NB4 (cell line): ENCODE measurements around the gene FRAS1.

Source experiments
- MYC ChIP-seq: IDR thresholded peaks from 2 replicates; pipeline ENCODE4 v1.6.1; 2011; ENCODE audit warnings: low read depth, low read length
- POLR2A ChIP-seq: IDR thresholded peaks from 2 replicates; pipeline ENCODE4 v1.6.1; 2011; ENCODE audit warnings: mild to moderate bottlenecking; ENCODE audit not compliant: insufficient read length; ENCODE audit errors: extremely low read depth
- TF ChIP-seq, protein P1 (sequence below): IDR thresholded peaks from one replicate; pipeline ENCODE4 v1.5.1; 2012; ENCODE audit warnings: low read depth, low read length
- TF ChIP-seq, protein P2 (sequence below): IDR thresholded peaks from 2 replicates; pipeline ENCODE4 v1.6.1; 2011; ENCODE audit warnings: low read depth, low read length

DNA sequence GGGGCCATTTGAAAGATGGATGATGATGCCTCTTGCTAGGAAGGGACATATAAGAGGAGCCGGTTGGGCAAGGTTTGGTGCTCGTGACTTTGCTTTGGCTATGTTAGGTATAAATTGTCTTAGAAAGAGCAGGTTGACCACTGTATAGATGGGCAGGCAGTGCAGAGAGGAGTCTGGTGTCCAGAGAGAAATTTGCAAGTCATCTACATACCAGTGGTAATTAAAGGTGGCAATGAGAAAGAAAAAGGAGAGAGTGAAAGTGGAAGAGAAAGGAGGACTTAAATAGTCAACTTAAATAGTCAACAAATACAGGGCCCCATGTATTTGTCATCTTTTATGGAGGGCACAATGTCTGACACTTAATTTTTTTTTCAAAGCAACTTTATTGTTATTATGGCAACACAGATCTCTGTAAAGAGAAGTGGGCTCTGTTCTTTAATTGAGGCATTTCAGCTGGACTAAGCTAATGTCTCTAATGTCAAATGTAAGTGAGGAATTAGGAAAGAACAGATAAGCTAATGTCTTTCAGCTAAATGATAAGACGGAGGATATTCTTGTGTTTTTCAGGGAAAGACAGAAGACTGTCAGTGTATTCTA, 419.1 kb downstream of the FRAS1 start:
- TF ChIP-seq POLR2A (no peak), MYC (no peak)
- TF ChIP-seq, protein P1, sequence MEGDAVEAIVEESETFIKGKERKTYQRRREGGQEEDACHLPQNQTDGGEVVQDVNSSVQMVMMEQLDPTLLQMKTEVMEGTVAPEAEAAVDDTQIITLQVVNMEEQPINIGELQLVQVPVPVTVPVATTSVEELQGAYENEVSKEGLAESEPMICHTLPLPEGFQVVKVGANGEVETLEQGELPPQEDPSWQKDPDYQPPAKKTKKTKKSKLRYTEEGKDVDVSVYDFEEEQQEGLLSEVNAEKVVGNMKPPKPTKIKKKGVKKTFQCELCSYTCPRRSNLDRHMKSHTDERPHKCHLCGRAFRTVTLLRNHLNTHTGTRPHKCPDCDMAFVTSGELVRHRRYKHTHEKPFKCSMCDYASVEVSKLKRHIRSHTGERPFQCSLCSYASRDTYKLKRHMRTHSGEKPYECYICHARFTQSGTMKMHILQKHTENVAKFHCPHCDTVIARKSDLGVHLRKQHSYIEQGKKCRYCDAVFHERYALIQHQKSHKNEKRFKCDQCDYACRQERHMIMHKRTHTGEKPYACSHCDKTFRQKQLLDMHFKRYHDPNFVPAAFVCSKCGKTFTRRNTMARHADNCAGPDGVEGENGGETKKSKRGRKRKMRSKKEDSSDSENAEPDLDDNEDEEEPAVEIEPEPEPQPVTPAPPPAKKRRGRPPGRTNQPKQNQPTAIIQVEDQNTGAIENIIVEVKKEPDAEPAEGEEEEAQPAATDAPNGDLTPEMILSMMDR = no peak
- TF ChIP-seq, protein P2, sequence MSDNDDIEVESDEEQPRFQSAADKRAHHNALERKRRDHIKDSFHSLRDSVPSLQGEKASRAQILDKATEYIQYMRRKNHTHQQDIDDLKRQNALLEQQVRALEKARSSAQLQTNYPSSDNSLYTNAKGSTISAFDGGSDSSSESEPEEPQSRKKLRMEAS = no peak
